Right atrium auricular region (tissue), 2 donors: Measurements from ENCODE around the gene GP1BB. TPM values are rescaled to one million over a fixed set of nuclear protein-coding genes. Genes with fewer than 3 reads are reported as not detected.

Experiments used
- DNase-seq: peaks from one replicate; pipeline ENCODE4 v3.0.0-alpha.2; 2019; ENCODE audit warnings: low spot score
- H3K27ac ChIP-seq, 2 donors: fragments of 200-600 bp; sonication (generic); 1 replicate in 1 of 2; 2 replicates in 1 of 2; pipeline ENCODE4 v1.5.1; 2016 to 2019
- H3K27me3 ChIP-seq, 2 donors: fragments of 200-600 bp; sonication (generic); one replicate each; pipeline versions ENCODE4 v1.5.1 to v1.6.0; 2017 to 2019
- H3K36me3 ChIP-seq: fragments of 200-600 bp; sonication (generic); one replicate; pipeline ENCODE4 v1.5.1; 2016
- H3K4me1 ChIP-seq, 2 donors: fragments of 200-600 bp; sonication (generic); one replicate each; pipeline versions ENCODE4 v1.5.1 to v1.6.0; 2017 to 2019
- H3K4me3 ChIP-seq, 2 donors: fragments of 200-600 bp; sonication (generic); 1 replicate in 1 of 2; 2 replicates in 1 of 2; pipeline ENCODE4 v1.5.1; 2017 to 2019; ENCODE audit warnings: mild to moderate bottlenecking in 1 of 2, moderate library complexity in 1 of 2
- H3K9me3 ChIP-seq, 2 donors: fragments of 200-600 bp; sonication (generic); one replicate each; pipeline ENCODE4 v1.5.1; 2019
- total RNA-seq, 2 donors: library from RNA; depleted of rRNA; stranded (reverse); fragments of >200 nt; gene quantifications; one replicate each; pipeline ENCODE4 v1.1.0, GENCODE V29; 2016
- TF ChIP-seq, protein P1 (sequence below), 2 donors: fragments of 200-600 bp; sonication (generic); IDR thresholded peaks; one replicate each; pipeline ENCODE4 v1.5.1; 2019; ENCODE audit warnings: antibody characterized with exemption in 2 of 2

Gene GP1BB
- total RNA-seq, 2 donors from 2014 or later = 25.8 to 34.7 TPM

DNA sequence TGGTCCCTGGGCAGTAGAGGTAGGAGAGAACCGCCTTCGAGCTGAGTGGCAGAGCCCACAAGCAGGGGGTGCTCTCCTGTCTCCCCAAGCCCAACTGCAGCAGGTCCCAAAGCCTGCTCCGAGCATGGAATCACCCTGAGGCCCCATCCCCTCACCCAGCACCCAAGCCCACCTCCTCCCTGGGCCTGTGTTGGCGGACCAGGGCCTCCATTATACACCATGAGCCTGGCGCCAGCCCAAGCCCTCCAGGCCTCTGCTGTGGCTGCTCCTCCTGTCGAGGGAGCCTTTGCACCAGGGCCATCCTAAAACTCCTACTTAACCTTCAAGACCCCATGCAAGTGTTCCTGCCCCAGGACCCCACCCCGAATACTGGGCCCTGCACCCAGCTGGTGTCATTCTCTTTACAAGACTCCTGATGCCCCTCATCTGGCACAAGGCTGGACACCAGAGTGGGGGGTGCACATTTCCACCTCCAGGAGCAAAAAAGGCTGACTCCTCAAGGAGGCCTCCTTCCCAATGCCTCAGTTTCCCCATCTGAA is 16.6 kb downstream of the GP1BB start:
- Histone ChIP-seq H3K9me3 (no peaks in the 10 kb centered on the region), H3K27me3 (no peaks in the 10 kb centered on the region), H3K4me3 (no peak overlapping the region), H3K36me3 (no peaks in the 10 kb centered on the region), H3K27ac (no peak overlapping the region), H3K4me1 (peaks cover 0 to 13% of the 10 kb centered on the region in 2 donors)
- no peak for DNase-seq
- TF ChIP-seq, protein P1, sequence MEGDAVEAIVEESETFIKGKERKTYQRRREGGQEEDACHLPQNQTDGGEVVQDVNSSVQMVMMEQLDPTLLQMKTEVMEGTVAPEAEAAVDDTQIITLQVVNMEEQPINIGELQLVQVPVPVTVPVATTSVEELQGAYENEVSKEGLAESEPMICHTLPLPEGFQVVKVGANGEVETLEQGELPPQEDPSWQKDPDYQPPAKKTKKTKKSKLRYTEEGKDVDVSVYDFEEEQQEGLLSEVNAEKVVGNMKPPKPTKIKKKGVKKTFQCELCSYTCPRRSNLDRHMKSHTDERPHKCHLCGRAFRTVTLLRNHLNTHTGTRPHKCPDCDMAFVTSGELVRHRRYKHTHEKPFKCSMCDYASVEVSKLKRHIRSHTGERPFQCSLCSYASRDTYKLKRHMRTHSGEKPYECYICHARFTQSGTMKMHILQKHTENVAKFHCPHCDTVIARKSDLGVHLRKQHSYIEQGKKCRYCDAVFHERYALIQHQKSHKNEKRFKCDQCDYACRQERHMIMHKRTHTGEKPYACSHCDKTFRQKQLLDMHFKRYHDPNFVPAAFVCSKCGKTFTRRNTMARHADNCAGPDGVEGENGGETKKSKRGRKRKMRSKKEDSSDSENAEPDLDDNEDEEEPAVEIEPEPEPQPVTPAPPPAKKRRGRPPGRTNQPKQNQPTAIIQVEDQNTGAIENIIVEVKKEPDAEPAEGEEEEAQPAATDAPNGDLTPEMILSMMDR (IDR thresholded peaks at IDR 0.05) = no peak

DNA sequence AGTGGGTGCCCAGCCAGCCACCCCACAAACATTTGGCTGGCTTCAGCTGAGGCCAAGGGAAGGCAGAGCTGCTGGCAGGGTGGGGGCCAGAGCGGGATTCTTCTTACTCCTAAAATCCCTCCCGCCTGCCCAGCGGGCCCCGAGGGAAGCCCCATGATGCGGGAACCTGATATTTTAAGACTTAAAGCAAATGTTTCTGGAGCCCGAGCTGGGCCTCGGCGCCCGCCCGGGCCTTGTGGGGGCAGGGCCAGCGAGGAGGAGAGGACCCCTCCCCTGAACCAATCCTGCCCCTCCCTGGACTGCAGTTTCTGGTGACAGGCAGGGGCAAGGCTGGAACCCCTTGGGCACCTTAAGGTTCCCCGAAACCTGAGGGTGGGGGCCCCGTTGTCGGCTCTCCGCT is 17.2 kb downstream of the GP1BB start:
- DNase-seq = no peak
- peaks cover 0 to 19% of the 10 kb centered on the region in 2 donors for H3K4me1 ChIP-seq
- TF ChIP-seq, protein P1 (IDR thresholded peaks at IDR 0.05) = no peak
- no peak overlapping the region for H3K4me3 ChIP-seq
- H3K9me3 ChIP-seq = no peaks in the 10 kb centered on the region
- no peaks in the 10 kb centered on the region for H3K27me3 ChIP-seq
- H3K36me3 ChIP-seq = no peaks in the 10 kb centered on the region
- H3K27ac ChIP-seq = no peak overlapping the region

DNA sequence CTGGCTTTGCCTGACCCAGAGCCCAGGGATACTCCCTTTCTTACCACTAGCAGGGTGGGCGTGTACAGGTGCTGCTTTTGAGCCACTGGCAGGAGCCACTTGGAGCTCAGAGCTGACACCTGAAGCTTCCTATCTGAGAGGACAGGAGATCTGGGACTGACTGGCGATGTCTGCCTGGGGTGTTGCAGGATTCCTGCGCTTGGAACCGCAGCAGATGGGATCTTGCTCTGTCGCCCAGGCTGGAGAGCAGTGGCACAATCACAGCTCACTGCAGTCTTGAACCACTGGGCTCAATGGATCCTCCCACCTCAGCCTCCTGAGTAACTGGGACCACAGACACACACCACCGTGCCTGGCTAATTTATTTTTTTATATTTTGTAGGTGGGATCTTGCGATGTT is 17.7 kb downstream of the GP1BB start:
- TF ChIP-seq, protein P1 (IDR thresholded peaks at IDR 0.05) = no peak
- no peaks in the 10 kb centered on the region for H3K9me3 ChIP-seq
- no peak overlapping the region for H3K4me3 ChIP-seq
- H3K36me3 ChIP-seq = no peaks in the 10 kb centered on the region
- peaks cover 0 to 23% of the 10 kb centered on the region in 2 donors for H3K4me1 ChIP-seq
- H3K27me3 ChIP-seq = no peaks in the 10 kb centered on the region
- H3K27ac ChIP-seq = no peak overlapping the region
- DNase-seq = no peak

DNA sequence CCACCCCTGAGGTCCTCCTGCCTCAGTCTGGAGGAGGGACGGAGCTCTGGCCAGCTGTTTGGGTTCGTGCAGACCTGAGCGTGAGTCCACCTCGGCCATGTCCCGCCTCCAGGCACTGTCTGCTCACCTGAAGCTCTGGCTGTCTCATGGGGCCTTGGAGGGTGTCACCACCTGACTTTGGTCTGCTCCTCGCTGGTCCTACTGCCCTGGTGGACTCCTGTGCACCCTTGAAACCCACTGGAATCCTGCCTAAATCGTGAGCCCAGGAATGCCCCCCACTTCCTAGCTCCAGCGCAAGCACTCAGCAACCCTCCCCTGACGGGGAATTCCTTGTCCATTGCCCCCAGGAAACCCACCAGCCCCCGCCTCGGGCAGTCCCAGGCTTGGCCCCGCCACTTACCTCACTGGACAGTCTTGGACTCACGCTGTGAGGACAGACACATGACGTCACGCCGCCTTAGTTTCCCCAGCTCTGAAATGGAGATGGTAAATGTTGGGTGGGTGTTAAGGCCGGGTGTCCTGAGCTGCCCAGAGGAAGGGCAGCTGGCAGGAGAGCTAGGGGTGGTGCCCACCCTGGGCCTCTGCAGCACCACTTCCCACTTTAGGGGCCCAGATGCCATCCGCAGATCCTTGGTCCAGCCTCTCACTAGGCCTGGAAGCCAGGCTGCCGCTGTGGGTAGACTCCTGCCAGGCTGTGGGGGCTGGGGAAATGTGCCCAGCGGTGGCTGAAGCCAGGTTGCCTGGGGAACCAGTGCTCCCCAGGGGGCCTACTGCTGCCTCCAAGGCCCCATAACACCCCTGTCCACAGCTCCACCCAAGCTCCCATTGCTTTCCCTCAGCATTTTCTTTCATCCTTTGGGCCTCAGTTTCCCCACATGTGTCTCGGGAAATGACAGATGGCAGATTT is 19.1 kb downstream of the GP1BB start:
- peaks cover 0 to 25% of the 10 kb centered on the region in 2 donors for H3K4me1 ChIP-seq
- no peak overlapping the region for H3K27ac ChIP-seq
- DNase-seq = no peak
- H3K36me3 ChIP-seq = no peaks in the 10 kb centered on the region
- TF ChIP-seq, protein P1 (IDR thresholded peaks at IDR 0.05) = no peak
- H3K27me3 ChIP-seq = no peaks in the 10 kb centered on the region
- no peak overlapping the region for H3K4me3 ChIP-seq
- H3K9me3 ChIP-seq = no peaks in the 10 kb centered on the region

DNA sequence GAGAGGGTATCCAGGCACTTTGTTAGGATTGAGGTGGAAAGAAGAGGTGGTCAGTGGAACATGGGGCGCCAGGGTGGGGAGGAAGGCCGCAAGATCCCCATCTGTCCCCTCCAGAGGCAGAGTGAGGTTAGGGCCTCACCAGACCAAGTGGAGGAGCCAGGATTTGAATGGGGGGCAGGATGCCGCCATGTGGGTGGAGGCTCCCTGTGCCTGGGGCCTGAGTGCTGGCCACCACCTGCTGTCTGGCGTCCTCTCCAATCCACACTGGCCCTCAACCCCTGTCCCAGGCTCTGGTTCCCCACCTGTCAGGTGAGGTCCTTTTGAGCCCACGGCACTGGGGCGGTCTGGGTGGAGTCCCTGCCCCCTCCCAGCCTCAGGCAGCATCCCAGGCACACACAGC is 19.7 kb downstream of the GP1BB start:
- Histone ChIP-seq H3K36me3 (no peaks in the 10 kb centered on the region), H3K27ac (no peak overlapping the region), H3K4me1 (peaks cover 0 to 25% of the 10 kb centered on the region in 2 donors), H3K9me3 (no peaks in the 10 kb centered on the region), H3K4me3 (no peak overlapping the region), H3K27me3 (no peaks in the 10 kb centered on the region)
- TF ChIP-seq, protein P1 (IDR thresholded peaks at IDR 0.05) = no peak
- no peak for DNase-seq
